Stomach (tissue), 4 donors: ENCODE data around the gene SART1.

Source experiments
- CTCF ChIP-seq, 7 experiments: fragments of 450-650 bp in 4 of 7; fragments of 200-600 bp in 3 of 7; sonication (generic) in 3 of 7; IDR thresholded peaks; one replicate each; pipeline ENCODE4 v1.5.1; 2016 to 2019; ENCODE audit warnings: antibody characterized with exemption in 7 of 7, control low read depth in 2 of 7, mild to moderate bottlenecking in 1 of 7
- EP300 ChIP-seq: sonication (generic); formaldehyde crosslinking; IDR thresholded peaks from one replicate; pipeline ENCODE4 v1.6.1; 2017; ENCODE audit warnings: antibody characterized with exemption
- POLR2AphosphoS5 ChIP-seq, 3 donors: sonication (generic); formaldehyde crosslinking; IDR thresholded peaks; one replicate each; pipeline ENCODE4 v1.6.1; 2016; ENCODE audit warnings: antibody characterized with exemption in 3 of 3

- TF ChIP-seq CTCF (IDR thresholded peaks at IDR 0.05) (no peak), POLR2AphosphoS5 (IDR thresholded peaks at IDR 0.05) (no peak), EP300 (no peak)
These were observed 19.7 kb upstream of the SART1 start for GRCh38 chr11:65941720-65942310.
